VCaP (cell line): ENCODE data around the gene TAOK1.
A peak's percentile ranks its signal among the peaks of the same experiment; 100 is the strongest.

Experiments
- H3K27ac ChIP-seq: fragments of 450-650 bp; 2 replicates; pipeline ENCODE4 v1.5.1; 2017
- TF ChIP-seq, protein P1 (sequence below): fragments of 450-650 bp; conservative IDR thresholded peaks from 2 replicates; pipeline ENCODE4 v1.5.1; 2017; ENCODE audit warnings: mild to moderate bottlenecking, moderate library complexity

TAOK1 gene

DNA sequence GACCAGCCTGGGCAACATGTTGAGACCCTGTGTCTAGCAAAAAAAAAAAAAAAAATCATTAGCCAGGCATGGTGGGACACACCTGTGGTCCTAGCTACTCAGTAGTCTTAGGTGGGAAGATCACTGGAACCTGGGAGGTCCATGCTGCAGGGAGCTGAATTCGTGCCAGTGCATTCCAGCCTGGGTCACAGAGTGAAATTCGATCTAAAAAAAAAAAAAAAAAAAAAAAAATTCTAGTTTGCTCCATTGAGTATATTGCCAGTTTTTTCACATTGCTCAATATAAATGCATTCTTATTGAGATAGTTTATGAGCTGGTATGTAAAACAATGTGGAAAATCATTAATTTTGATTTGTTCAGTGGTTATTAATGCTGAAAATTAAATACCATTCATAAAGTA, 124.6 kb downstream of the TAOK1 start:
- H3K27ac ChIP-seq = no peak overlapping the region
- TF ChIP-seq, protein P1, sequence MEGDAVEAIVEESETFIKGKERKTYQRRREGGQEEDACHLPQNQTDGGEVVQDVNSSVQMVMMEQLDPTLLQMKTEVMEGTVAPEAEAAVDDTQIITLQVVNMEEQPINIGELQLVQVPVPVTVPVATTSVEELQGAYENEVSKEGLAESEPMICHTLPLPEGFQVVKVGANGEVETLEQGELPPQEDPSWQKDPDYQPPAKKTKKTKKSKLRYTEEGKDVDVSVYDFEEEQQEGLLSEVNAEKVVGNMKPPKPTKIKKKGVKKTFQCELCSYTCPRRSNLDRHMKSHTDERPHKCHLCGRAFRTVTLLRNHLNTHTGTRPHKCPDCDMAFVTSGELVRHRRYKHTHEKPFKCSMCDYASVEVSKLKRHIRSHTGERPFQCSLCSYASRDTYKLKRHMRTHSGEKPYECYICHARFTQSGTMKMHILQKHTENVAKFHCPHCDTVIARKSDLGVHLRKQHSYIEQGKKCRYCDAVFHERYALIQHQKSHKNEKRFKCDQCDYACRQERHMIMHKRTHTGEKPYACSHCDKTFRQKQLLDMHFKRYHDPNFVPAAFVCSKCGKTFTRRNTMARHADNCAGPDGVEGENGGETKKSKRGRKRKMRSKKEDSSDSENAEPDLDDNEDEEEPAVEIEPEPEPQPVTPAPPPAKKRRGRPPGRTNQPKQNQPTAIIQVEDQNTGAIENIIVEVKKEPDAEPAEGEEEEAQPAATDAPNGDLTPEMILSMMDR = no peak

DNA sequence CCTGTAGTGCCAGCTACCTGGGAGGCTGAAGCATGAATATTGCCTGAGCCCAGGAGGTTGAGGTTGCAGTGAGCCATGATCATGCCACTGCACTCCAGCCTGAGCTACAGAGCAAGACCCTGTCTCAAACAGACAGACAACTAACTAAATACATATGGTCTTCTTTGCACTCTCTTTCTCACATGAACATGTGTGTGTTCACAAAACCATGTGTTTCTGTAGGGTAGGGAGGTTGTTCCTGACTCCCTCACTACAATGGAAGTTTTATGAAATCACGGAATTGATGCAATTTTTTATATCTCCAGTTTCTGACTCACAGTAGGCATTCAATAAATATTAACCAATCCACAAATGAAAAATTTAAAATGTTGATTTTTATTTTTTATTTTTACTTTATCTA, 128.2 kb downstream of the TAOK1 start:
- H3K27ac ChIP-seq = no peak overlapping the region
- TF ChIP-seq, protein P1 = no peak

DNA sequence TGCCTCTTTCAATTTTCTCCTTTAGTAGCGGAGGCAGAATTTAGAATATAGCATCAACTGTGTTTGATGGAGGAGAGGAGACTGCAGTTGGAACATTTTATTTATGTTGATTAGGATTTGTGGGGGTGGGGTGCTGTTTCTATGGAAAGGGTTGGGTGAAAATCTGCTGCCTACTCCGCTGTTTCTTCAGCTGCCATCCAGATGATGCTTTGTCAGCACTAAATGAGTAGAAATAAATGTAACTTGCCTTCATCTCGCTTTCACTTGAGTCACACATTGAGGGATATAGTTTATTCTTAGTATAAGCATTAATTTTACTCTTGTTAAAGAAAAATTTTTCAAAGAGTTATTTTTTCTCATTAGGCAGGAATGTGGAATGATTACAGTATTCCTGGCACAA, 134.5 kb downstream of the TAOK1 start:
- TF ChIP-seq, protein P1 = no peak
- H3K27ac ChIP-seq = no peak overlapping the region

DNA sequence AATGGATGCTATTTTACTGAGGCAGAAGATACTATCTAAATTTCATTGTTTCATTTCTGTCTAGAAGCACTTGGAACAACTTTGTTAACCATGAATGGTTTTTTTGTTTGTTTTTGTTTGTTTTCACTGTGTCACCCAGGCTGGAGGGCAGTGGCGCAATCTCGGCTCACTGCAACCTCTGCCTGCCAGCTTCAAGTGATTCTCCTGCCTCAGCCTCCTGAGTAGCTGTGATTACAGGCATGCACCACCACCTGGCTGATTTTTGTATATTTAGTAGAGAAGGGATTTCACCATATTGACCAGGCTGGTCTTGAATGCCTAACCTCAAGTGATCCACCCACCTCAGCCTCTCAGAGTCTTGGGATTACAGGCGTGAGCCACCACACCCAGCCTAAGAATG, 136.2 kb downstream of the TAOK1 start:
- no peak overlapping the region for H3K27ac ChIP-seq
- TF ChIP-seq, protein P1 = no peak

DNA sequence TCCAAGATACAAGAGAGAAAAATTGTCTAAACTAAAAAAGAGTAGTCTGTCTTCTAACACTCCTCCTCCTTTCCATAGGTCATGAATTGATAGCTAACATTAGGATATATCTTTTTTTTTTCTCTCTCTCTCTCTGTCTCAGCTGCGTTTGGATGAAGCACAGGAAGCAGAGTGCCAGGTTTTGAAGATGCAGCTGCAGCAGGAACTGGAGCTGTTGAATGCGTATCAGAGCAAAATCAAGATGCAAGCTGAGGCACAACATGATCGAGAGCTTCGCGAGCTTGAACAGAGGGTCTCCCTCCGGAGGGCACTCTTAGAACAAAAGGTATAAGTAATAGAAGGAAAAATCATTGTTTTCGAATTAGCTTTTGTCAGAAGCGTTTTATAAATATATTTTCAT, 143.8 kb downstream of the TAOK1 start:
- no peak overlapping the region for H3K27ac ChIP-seq
- TF ChIP-seq, protein P1 = no peak

DNA sequence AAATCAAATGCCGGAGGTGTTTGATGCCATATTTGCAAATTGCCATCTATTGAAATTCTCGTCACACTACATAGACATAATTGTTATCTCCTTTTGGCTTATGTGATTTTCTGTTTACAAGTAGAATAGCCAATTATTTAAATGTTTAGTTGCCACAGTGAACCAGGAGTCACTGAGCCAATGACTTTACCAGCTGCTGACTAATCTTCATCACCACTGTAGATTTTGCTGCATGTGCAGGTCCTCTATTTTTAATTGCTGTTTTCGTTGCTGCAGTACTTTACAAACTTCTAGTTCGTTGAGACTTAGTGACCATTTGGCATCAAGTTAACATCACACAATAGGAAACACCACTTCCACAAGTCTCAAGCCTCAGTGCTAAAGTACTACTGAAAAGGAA, 153.9 kb downstream of the TAOK1 start:
- H3K27ac ChIP-seq = no peak overlapping the region
- TF ChIP-seq, protein P1 = no peak

DNA sequence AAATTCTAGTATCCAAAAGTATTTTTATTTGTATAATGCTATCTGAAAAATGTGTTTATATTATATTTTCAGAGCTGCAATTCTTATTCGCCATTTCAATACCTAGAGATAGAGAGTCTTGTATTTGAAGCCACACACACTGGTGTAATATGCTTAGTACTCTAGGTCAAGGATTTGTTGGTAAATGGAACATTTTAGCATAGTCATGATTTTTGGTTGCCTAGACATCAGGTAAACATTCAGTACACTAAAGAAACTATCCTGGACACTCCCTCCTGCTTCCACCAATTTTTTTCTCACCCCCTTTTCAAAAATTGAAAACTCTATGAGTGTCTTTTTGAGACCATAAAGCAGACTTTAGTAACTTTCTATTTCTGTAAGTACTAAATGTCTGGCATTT, 155.9 kb downstream of the TAOK1 start:
- peak overlapping the region; percentile 49 for H3K27ac ChIP-seq
- TF ChIP-seq, protein P1 = no peak

DNA sequence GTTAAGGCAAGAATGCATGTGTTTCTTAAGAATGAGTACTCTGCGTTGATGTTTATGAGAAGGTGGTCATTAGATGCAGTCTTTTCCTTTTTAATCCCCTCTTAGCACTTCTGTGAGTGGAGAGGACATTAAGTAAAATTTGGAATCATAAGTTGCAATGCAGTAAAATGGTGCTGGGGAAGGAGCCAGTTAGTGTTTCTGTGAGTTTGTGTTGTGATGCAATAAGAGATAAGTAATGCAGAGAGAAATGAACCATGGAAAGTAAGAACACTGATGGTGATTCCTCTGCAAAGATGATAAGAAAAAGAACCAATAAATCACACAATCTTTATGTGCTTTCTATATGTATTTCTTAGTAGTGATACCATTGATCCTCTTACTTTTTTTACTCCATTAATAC, 156.7 kb downstream of the TAOK1 start:
- TF ChIP-seq, protein P1 = no peak
- peak overlapping the region; percentile 49 for H3K27ac ChIP-seq
